ENCODE data around the gene MAPK9. TPM values are rescaled to one million over a fixed set of nuclear protein-coding genes. Genes with fewer than 3 reads are reported as not detected.

The MAPK9 gene
- total RNA-seq (2014; rRNA removed; shearing (Covaris generic)): 23.0 and 23.7 TPM in 2 replicates
- polyA plus RNA-seq (2016; fragmentation: Nextera tagmentation; extraction: Ambion mirVana): 22.5 and 24.1 TPM in 2 replicates

DNA sequence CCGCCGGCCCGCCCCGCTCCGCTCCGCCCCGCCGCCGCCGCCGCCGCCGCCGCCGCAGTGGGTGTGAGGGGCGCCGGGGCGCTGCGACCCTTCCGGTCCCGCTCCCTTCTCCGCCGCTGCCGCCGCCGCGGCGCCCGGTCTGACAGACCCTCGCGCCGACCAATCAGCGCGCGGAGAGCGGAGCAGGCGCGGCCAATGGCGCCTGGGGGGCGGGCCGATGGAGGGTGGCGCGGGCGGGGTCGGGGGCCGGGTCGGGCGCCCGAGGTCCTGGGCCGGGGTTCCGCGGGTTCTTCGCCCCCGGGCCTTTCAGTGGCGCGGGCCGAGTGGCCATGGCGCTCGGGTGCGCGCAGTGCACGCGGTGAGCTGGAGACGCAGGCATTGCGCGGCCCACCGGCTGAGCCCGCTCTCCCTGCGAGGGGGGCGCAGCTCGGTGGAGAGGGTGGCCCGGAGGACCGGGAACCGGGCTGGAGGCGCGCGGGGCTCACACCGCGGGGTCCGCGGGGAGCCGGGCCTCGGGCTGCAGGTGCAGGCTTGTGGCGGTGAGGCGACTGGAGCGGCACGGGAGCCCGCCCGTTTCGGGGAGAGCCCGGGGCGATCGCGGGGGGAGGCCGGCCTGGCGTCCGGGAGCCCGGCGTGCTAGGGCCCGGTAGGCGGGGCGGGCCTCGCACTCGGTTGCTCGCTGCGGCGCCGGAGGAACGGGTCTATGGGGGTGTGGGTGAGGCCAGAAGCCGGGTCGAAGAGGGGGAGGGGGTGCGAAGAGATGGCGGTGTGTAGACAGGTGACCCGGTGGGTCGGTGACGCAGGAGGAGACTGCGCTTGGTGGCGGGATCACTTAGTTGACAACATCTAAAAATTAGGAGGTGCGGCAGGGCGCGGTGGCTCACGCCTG lies at the start of gene MAPK9:
MAPK9 (minus strand) TSS at position 141 of the 889 bp plus-strand sequence. CDS start 11,522 bp downstream, outside the sequence.
- Histone ChIP-seq H3K79me2 (ENCODE audit: insufficient read depth) (peaks cover 43% of the 10 kb centered on the region), H2AFZ (peak within 1 kb of the TSS; percentile 96), H3K27me3 (replicated peaks; ENCODE audit: insufficient read depth) (no peaks in the 10 kb centered on the region), H4K20me1 (ENCODE audit: insufficient read depth) (no peaks in the 10 kb centered on the region; the same call in 1 of the 2 replicates), H3K36me3 (ENCODE audit: low read depth) (no peaks in the 10 kb centered on the region), H3K9ac (peak within 1 kb of the TSS; percentile 81), H3K27ac (peak within 1 kb of the TSS; percentile 31; the same call in 1 of the 2 replicates), H3K4me1 (ENCODE audit: insufficient read depth) (peaks cover 9% of the 10 kb centered on the region), H3K9me3 (ENCODE audit: low read depth) (no peaks in the 10 kb centered on the region), H3K9me2 (ENCODE audit: insufficient read depth) (no peaks in the 10 kb centered on the region), H3K4me3 (peak within 1 kb of the TSS; percentile 96), H3F3A (ENCODE audit: insufficient read depth) (0 out of 2 replicates have a peak, but pooled peaks cover 3% of the 10 kb centered on the region), H3K4me2 (ENCODE audit: unreplicated experiment) (peak within 1 kb of the TSS; percentile 85)
- WGBS, 2 experiments (ENCODE audit: low coverage in 1 of 2, low lambda C conversion rate in 2 of 2, missing lambda C conversion rate in 2 of 2): 1 to 2% methylated on average over 62 to 110 of the region's 122 CpGs
- peak; percentile 94 for DNase-seq
- no peak for TF ChIP-seq EZH2phosphoT487 (IDR thresholded peaks at IDR 0.05; ENCODE audit: insufficient read depth, low read depth)
- no peak for TF ChIP-seq EZH2 (IDR thresholded peaks at IDR 0.05; ENCODE audit: insufficient read depth, poor library complexity, severe bottlenecking)
- in situ Hi-C loops (cut with MboI): loop anchor here (5.0 kb wide), 1 partner anchor 185 kb away; no protein-coding TSS in a partner anchor

DNA sequence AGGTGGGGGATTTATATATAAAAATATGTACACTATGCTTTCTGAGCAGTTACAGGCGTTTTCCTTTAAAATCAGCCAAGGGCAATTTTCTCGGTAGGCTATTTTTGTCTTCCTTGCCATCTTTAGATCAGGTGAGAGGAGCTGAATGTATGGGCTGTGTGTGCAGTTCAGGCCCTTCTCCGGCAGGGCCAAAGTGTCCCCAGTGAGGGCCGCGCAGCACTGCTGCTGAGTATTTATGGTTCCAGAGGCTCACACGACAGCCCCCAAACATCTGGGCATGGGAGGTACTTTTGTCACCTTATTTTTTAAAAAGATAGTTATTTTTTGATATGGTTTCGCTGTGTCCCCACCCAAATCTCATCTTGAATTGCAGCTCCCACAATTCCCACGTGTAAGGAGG lies 49.7 kb upstream of the MAPK9 start:
- no peaks in the 10 kb centered on the region for H3K9me3 ChIP-seq (ENCODE audit: low read depth)
- H4K20me1 ChIP-seq (ENCODE audit: insufficient read depth): no peaks in the 10 kb centered on the region; the same call in 1 of the 2 replicates
- H3K4me3 ChIP-seq: no peak overlapping the region
- H3K27me3 ChIP-seq (replicated peaks; ENCODE audit: insufficient read depth): no peaks in the 10 kb centered on the region
- no peak overlapping the region for H3K4me2 ChIP-seq (ENCODE audit: unreplicated experiment)
- peaks cover 40% of the 10 kb centered on the region for H3K79me2 ChIP-seq (ENCODE audit: insufficient read depth)
- H3K9ac ChIP-seq: no peak overlapping the region
- TF ChIP-seq EZH2phosphoT487 (IDR thresholded peaks at IDR 0.05; ENCODE audit: insufficient read depth, low read depth) (no peak), EZH2 (IDR thresholded peaks at IDR 0.05; ENCODE audit: insufficient read depth, poor library complexity, severe bottlenecking) (no peak)
- no peak for DNase-seq
- 96 to 99% methylated on average over 8 of the region's 8 CpGs for WGBS, 2 experiments (ENCODE audit: low coverage in 1 of 2, low lambda C conversion rate in 2 of 2, missing lambda C conversion rate in 2 of 2)
- peaks cover 35% of the 10 kb centered on the region for H3F3A ChIP-seq (ENCODE audit: insufficient read depth)
- H3K27ac ChIP-seq: no peak overlapping the region
- no peak overlapping the region for H2AFZ ChIP-seq
- H3K9me2 ChIP-seq (ENCODE audit: insufficient read depth): no peaks in the 10 kb centered on the region
- in situ Hi-C loops (cut with MboI): no loop called here
- peaks cover 49% of the 10 kb centered on the region for H3K4me1 ChIP-seq (ENCODE audit: insufficient read depth)
- H3K36me3 ChIP-seq (ENCODE audit: low read depth): peaks cover 10% of the 10 kb centered on the region; the same call in 1 of the 2 replicates

DNA sequence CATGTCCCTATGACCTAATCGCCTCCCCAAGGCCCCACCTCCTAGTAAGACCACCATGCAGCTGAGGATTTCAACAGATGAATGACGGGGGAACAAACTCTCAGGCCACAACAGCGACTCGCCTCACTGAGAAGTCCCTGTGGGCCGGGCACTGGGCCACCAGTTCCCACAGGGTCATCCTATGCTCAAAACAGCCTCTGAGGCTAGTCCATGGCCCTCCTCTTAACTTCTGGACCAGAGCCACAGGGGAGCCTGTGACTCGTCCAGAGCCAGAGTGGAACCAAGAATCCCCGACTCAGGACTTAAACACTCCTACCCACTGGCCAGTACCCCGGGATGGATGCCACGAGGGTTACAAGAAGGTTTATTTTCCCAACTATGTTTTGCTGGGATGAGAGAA lies 49.0 kb upstream of the MAPK9 start:
- Histone ChIP-seq H3K79me2 (ENCODE audit: insufficient read depth) (peaks cover 33% of the 10 kb centered on the region), H3K27ac (no peak overlapping the region), H3K36me3 (ENCODE audit: low read depth) (peaks cover 17% of the 10 kb centered on the region; the same call in 1 of the 2 replicates), H3K4me3 (no peak overlapping the region), H4K20me1 (ENCODE audit: insufficient read depth) (no peaks in the 10 kb centered on the region; the same call in 1 of the 2 replicates), H3K9me2 (ENCODE audit: insufficient read depth) (no peaks in the 10 kb centered on the region), H3K4me1 (ENCODE audit: insufficient read depth) (peaks cover 49% of the 10 kb centered on the region), H3K9me3 (ENCODE audit: low read depth) (no peaks in the 10 kb centered on the region), H3K27me3 (replicated peaks; ENCODE audit: insufficient read depth) (no peaks in the 10 kb centered on the region), H3K9ac (no peak overlapping the region), H3K4me2 (ENCODE audit: unreplicated experiment) (no peak overlapping the region), H2AFZ (no peak overlapping the region), H3F3A (ENCODE audit: insufficient read depth) (peaks cover 35% of the 10 kb centered on the region)
- peak; percentile 78 for DNase-seq
- TF ChIP-seq EZH2 (IDR thresholded peaks at IDR 0.05; ENCODE audit: insufficient read depth, poor library complexity, severe bottlenecking): no peak
- TF ChIP-seq EZH2phosphoT487 (IDR thresholded peaks at IDR 0.05; ENCODE audit: insufficient read depth, low read depth): no peak
- WGBS, 2 experiments (ENCODE audit: low coverage in 1 of 2, low lambda C conversion rate in 2 of 2, missing lambda C conversion rate in 2 of 2): 62 to 66% methylated on average over 9 of the region's 9 CpGs
- in situ Hi-C loops (cut with MboI): no loop called here

DNA sequence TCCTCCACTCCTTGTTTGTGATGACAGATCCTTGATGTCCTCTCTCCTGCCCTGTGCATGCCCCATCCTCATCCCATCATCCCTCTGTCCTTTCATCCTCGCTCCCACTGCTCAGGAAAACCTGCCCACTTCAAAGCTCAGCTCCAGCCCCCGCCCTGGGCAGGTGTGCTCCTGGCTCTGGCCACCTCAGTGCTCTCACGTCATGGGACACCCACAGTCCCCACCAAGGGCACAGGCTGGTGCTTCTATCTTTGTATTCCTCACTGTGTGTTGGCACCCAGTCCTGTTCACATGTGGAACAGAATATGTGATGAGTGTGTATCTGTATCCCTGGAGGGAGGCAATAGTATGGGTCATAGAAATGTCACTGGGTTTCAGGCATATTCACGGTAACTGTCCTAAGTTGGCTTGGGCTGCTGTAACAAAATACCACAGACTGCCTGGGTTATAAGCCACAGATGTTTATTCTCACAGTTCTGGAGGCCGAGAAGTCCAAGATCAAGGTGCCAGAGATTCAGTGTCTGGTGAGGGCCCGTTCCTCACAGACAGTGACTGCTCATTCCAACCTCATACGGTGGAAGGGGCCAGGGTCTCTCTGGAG lies 47.8 kb upstream of the MAPK9 start:
- in situ Hi-C loops (cut with MboI): no loop called here
- Histone ChIP-seq H3K27me3 (replicated peaks; ENCODE audit: insufficient read depth) (no peaks in the 10 kb centered on the region), H3K27ac (no peak overlapping the region), H3K9me2 (ENCODE audit: insufficient read depth) (no peaks in the 10 kb centered on the region), H3K4me3 (no peak overlapping the region), H3K9me3 (ENCODE audit: low read depth) (no peaks in the 10 kb centered on the region), H3K79me2 (ENCODE audit: insufficient read depth) (peaks cover 33% of the 10 kb centered on the region), H3K4me1 (ENCODE audit: insufficient read depth) (peaks cover 47% of the 10 kb centered on the region), H3K36me3 (ENCODE audit: low read depth) (peaks cover 23% of the 10 kb centered on the region; the same call in 1 of the 2 replicates), H3F3A (ENCODE audit: insufficient read depth) (peaks cover 36% of the 10 kb centered on the region), H2AFZ (no peak overlapping the region), H4K20me1 (ENCODE audit: insufficient read depth) (no peaks in the 10 kb centered on the region; the same call in 1 of the 2 replicates), H3K4me2 (ENCODE audit: unreplicated experiment) (peak overlapping the region; percentile 9), H3K9ac (no peak overlapping the region)
- TF ChIP-seq EZH2 (IDR thresholded peaks at IDR 0.05; ENCODE audit: insufficient read depth, poor library complexity, severe bottlenecking) (no peak), EZH2phosphoT487 (IDR thresholded peaks at IDR 0.05; ENCODE audit: insufficient read depth, low read depth) (no peak)
- 64 to 66% methylated on average over 7 of the region's 7 CpGs for WGBS, 2 experiments (ENCODE audit: low coverage in 1 of 2, low lambda C conversion rate in 2 of 2, missing lambda C conversion rate in 2 of 2)
- peak; percentile 57 for DNase-seq
